CD4-positive, alpha-beta T cell (primary cell): ENCODE results near the gene EPHA1. TPM values are rescaled to one million over a fixed set of nuclear protein-coding genes. Genes with fewer than 3 reads are reported as not detected.
A peak's percentile ranks its signal among the peaks of the same experiment; 100 is the strongest.

Experiments used
- ATAC-seq: fragments of 200-7000 bp; cut with Tn5 transposase; one replicate; pipeline ENCODE4 v1.10.0; 2022; ENCODE audit warnings: mild to moderate bottlenecking; ENCODE audit not compliant: poor library complexity
- CTCF ChIA-PET: fragments of 350-600 bp; sonication (Branson Sonifier 250); formaldehyde crosslinking; loops from one replicate; lab custom pipeline; 2021; ENCODE audit warnings: antibody characterized with exemption, inconsistent platforms; lab: Charles Lee
- POLR2A ChIA-PET: fragments of 350-600 bp; sonication (Branson Sonifier 250); formaldehyde crosslinking; loops from one replicate; lab custom pipeline; 2021; ENCODE audit warnings: antibody characterized with exemption, inconsistent platforms; lab: Charles Lee
- DNase-seq, 14 experiments: peaks; one replicate each; pipeline ENCODE4 v3.0.0-alpha.2; 2013 to 2020; ENCODE audit warnings: mixed read lengths in 2 of 14
- H3K27ac ChIP-seq, 2 donors: one replicate each; pipeline versions ENCODE4 v1.5.1 to v1.7.0; 2013; ENCODE audit warnings: low read length in 2 of 2, low read depth in 1 of 2, mild to moderate bottlenecking in 1 of 2
- H3K27me3 ChIP-seq, 2 experiments: 1 replicate in 1 of 2; 2 replicates in 1 of 2; pipeline versions ENCODE4 v1.6.1 to v1.7.0; 2013; ENCODE audit warnings: low read length in 2 of 2, control low read depth in 1 of 2, mild to moderate bottlenecking in 1 of 2, moderate library complexity in 1 of 2; ENCODE audit not compliant: insufficient read depth in 2 of 2, control insufficient read depth in 1 of 2
- H3K36me3 ChIP-seq: one replicate; pipeline ENCODE4 v1.6.1; 2013; ENCODE audit warnings: low read length, control low read depth; ENCODE audit not compliant: insufficient read depth
- H3K4me1 ChIP-seq: one replicate; pipeline ENCODE4 v1.6.1; 2013; ENCODE audit warnings: low read length, control low read depth; ENCODE audit not compliant: insufficient read depth
- H3K4me3 ChIP-seq: one replicate; pipeline ENCODE4 v1.5.1; 2013; ENCODE audit warnings: mild to moderate bottlenecking, low read length, moderate library complexity
- H3K9me3 ChIP-seq, 2 experiments: 1 replicate in 1 of 2; 2 replicates in 1 of 2; pipeline versions ENCODE4 v1.6.1 to v1.7.0; 2013; ENCODE audit warnings: low read length in 2 of 2, mild to moderate bottlenecking in 2 of 2, control low read depth in 1 of 2, moderate library complexity in 1 of 2; ENCODE audit not compliant: control insufficient read depth in 1 of 2, insufficient read depth in 1 of 2
- H3K27ac Mint-ChIP-seq: one replicate; pipeline ENCODE4 v1.8.0; 2020; ENCODE audit warnings: mixed read lengths
- H3K27me3 Mint-ChIP-seq: one replicate; pipeline ENCODE4 v1.8.0; 2021; ENCODE audit warnings: mixed read lengths
- H3K36me3 Mint-ChIP-seq: one replicate; pipeline ENCODE4 v1.8.0; 2021; ENCODE audit warnings: low read depth, mixed read lengths
- H3K4me1 Mint-ChIP-seq: one replicate; pipeline ENCODE4 v1.8.0; 2021; ENCODE audit warnings: low read depth, mixed read lengths
- H3K4me3 Mint-ChIP-seq: one replicate; pipeline ENCODE4 v1.8.0; 2020; ENCODE audit warnings: mild to moderate bottlenecking, mixed read lengths
- H3K9me3 Mint-ChIP-seq: one replicate; pipeline ENCODE4 v1.8.0; 2020; ENCODE audit warnings: mixed read lengths
- CTCF ChIP-seq: fragments of 200-600 bp; IDR thresholded peaks from one replicate; pipeline ENCODE4 v1.8.0; 2022; ENCODE audit warnings: antibody characterized with exemption, mild to moderate bottlenecking
- intact Hi-C, 2 experiments: fragments of 100-400 bp; cut with DNase I in 1 of 2; cut with micrococcal nuclease in 1 of 2; formaldehyde crosslinking; loops; one replicate each; pipeline versions ENCODE4 v1.15.1 to v1.9.0; 2023 to 2025; cut with DNase I, micrococcal nuclease
- total RNA-seq, 174 experiments: library from RNA in 2 of 174; stranded (reverse) in 2 of 174; gene quantifications; one replicate each; pipeline ENCODE4 v1.2.3 and lab custom pipeline; 2021 to 2026

The EPHA1 gene
- total RNA-seq, 2 experiments from 2014 or later: 16.0 to 19.0 TPM

- peaks cover 6% of the 10 kb centered on the region for H3K36me3 ChIP-seq
- H3K27ac ChIP-seq: peak overlapping the region in 1 of 2 donors; percentile 38
- ChIA-PET CTCF (interaction anchor here (1.8 to 2.6 kb wide), 2 partner anchors 28 to 168 kb away, joined by 7 to 16 read pairs; partner anchors contain the start of gene ZYX), POLR2A (interaction anchor here (0.6 to 6.0 kb wide), 16 partner anchors 13 to 930 kb away, joined by 3 to 57 read pairs (median 8); partner anchors contain the start of genes CASP2 and GSTK1)
- H3K9me3 Mint-ChIP-seq: no peaks in the 10 kb centered on the region
- H3K4me1 Mint-ChIP-seq: peaks cover 93% of the 10 kb centered on the region
- intact Hi-C loops: loop anchor here (2.0 to 5.0 kb wide), 5 partner anchors 27 to 156 kb away; partner anchors contain the start of genes CASP2 (in 1 of the 2), FAM131B (in 1 of the 2) and ZYX (in 1 of the 2)
- H3K4me3 ChIP-seq: peak overlapping the region; percentile 71
- peak overlapping the region; percentile 94 for H3K4me3 Mint-ChIP-seq
- H3K27ac Mint-ChIP-seq: peak overlapping the region; percentile 85
- H3K9me3 ChIP-seq: no peaks in the 10 kb centered on the region
- DNase-seq (peak in 2 of 14 experiments; percentile 17 to 41), ATAC-seq (no peak)
- TF ChIP-seq CTCF: no peak
- H3K36me3 Mint-ChIP-seq: peaks cover 41% of the 10 kb centered on the region
- H3K4me1 ChIP-seq: peaks cover 55% of the 10 kb centered on the region
- no peaks in the 10 kb centered on the region for H3K27me3 ChIP-seq
- no peaks in the 10 kb centered on the region for H3K27me3 Mint-ChIP-seq
These were observed 387 bp downstream of the EPHA1 start for GRCh38 chr7:143408252-143408685.

GRCh38 chr7:143407287-143408251 lies 1.1 kb downstream of the EPHA1 start:
- Mint-ChIP-seq H3K27me3 (no peaks in the 10 kb centered on the region), H3K36me3 (peaks cover 42% of the 10 kb centered on the region), H3K4me1 (peaks cover 90% of the 10 kb centered on the region), H3K9me3 (no peaks in the 10 kb centered on the region), H3K27ac (peak overlapping the region; percentile 85), H3K4me3 (peak overlapping the region; percentile 94)
- TF ChIP-seq CTCF: no peak
- peaks cover 55% of the 10 kb centered on the region for H3K4me1 ChIP-seq
- ATAC-seq (peak; percentile 72), DNase-seq (peak in 11 of 14 experiments; percentile 24 to 79 (median 40))
- H3K4me3 ChIP-seq: peak overlapping the region; percentile 71
- peak overlapping the region in 1 of 2 donors; percentile 38 for H3K27ac ChIP-seq
- ChIA-PET POLR2A (interaction anchor here (0.6 to 6.0 kb wide), 17 partner anchors 12 to 929 kb away, joined by 3 to 57 read pairs (median 7); partner anchors contain the start of genes CASP2 and GSTK1), CTCF (interaction anchor here (1.5 to 2.6 kb wide), 3 partner anchors 27 to 167 kb away, joined by 5 to 16 read pairs (median 7); partner anchors contain the start of gene ZYX)
- H3K36me3 ChIP-seq: peaks cover 6% of the 10 kb centered on the region
- no peaks in the 10 kb centered on the region for H3K9me3 ChIP-seq
- intact Hi-C loops: loop anchor here (2.0 to 5.0 kb wide), 5 partner anchors 27 to 155 kb away; partner anchors contain the start of genes CASP2 (in 1 of the 2), FAM131B (in 1 of the 2) and ZYX (in 1 of the 2)
- no peaks in the 10 kb centered on the region for H3K27me3 ChIP-seq

DNA sequence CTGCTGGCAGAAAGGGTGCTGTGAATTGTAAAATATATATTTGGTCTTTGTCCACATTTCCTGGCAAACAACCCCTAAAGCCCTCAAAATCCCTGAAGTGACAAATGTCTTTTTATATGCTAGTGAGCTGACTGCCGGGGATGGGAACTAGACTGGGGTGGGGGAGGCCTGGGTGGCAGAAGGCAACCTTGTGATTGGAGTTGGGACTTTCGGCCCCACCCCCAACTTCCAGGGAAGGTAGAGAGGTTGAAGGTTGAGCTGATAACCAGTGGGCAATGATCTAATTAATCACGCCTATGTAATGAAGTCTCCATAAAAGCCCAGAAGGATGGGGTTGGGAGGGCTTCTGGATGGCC lies 2.7 kb downstream of the EPHA1 start:
- ATAC-seq: no peak
- no peaks in the 10 kb centered on the region for H3K9me3 Mint-ChIP-seq
- H3K36me3 Mint-ChIP-seq: peaks cover 50% of the 10 kb centered on the region
- H3K27me3 ChIP-seq: no peaks in the 10 kb centered on the region
- H3K4me1 Mint-ChIP-seq: peaks cover 85% of the 10 kb centered on the region
- peaks cover 58% of the 10 kb centered on the region for H3K4me1 ChIP-seq
- TF ChIP-seq CTCF: no peak
- no peak overlapping the region for H3K27ac ChIP-seq
- DNase-seq: no peak
- ChIA-PET CTCF (interaction anchor here (1.3 to 2.0 kb wide), 2 partner anchors 22 to 26 kb away, joined by 5 to 14 read pairs; no protein-coding TSS in a partner anchor), POLR2A (interaction anchor here (0.9 to 6.0 kb wide), 6 partner anchors 16 to 165 kb away, joined by 3 to 57 read pairs (median 28); no protein-coding TSS in a partner anchor)
- no peaks in the 10 kb centered on the region for H3K27me3 Mint-ChIP-seq
- H3K4me3 ChIP-seq: no peak overlapping the region
- no peaks in the 10 kb centered on the region for H3K9me3 ChIP-seq
- peak overlapping the region; percentile 79 for H3K4me3 Mint-ChIP-seq
- intact Hi-C loops: loop anchor here (5.0 kb wide), 4 partner anchors 44 to 154 kb away; partner anchors contain the start of genes CASP2 (in 1 of the 2) and FAM131B (in 1 of the 2)
- H3K27ac Mint-ChIP-seq: peak overlapping the region; percentile 85
- peaks cover 12% of the 10 kb centered on the region for H3K36me3 ChIP-seq
